ENCODE data around the gene KCNQ5. TPM values are rescaled to one million over a fixed set of nuclear protein-coding genes. Genes with fewer than 3 reads are reported as not detected.

The KCNQ5 gene
- total RNA-seq, 4 donors from 2014 or later: 0.21 to 1.1 (median 0.59) TPM; not detected in 1

GRCh38 chr6:72939004-72939403, 317.1 kb downstream of the KCNQ5 start:
- no peaks in the 10 kb centered on the region for H3K9me3 ChIP-seq
- H3K27me3 ChIP-seq: no peaks in the 10 kb centered on the region
- no peaks in the 10 kb centered on the region for H3K36me3 ChIP-seq
- TF ChIP-seq EP300 (IDR thresholded peaks at IDR 0.05) (no peak), CTCF (IDR thresholded peaks at IDR 0.05) (no peak), POLR2A (IDR thresholded peaks at IDR 0.05) (no peak)
- H3K4me3 ChIP-seq: no peak overlapping the region
- H3K27ac ChIP-seq: no peak overlapping the region
- 88 to 92% methylated on average over 8 of the region's 8 CpGs for WGBS, 2 donors
- H3K4me1 ChIP-seq: no peaks in the 10 kb centered on the region
- DNase-seq (ENCODE audit: low spot score in 2 of 2): no peak

GRCh38 chr6:72940265-72940664, 318.4 kb downstream of the KCNQ5 start:
- no peaks in the 10 kb centered on the region for H3K27me3 ChIP-seq
- no peak overlapping the region for H3K4me3 ChIP-seq
- no peaks in the 10 kb centered on the region for H3K9me3 ChIP-seq
- H3K36me3 ChIP-seq: no peaks in the 10 kb centered on the region
- TF ChIP-seq EP300 (IDR thresholded peaks at IDR 0.05) (no peak), POLR2A (IDR thresholded peaks at IDR 0.05) (no peak), CTCF (IDR thresholded peaks at IDR 0.05) (no peak)
- WGBS, 2 donors: 96 to 97% methylated on average over 7 of the region's 7 CpGs
- no peak for DNase-seq (ENCODE audit: low spot score in 2 of 2)
- no peak overlapping the region for H3K27ac ChIP-seq
- no peaks in the 10 kb centered on the region for H3K4me1 ChIP-seq

- Histone ChIP-seq H3K27me3 (no peaks in the 10 kb centered on the region), H3K27ac (no peak overlapping the region), H3K4me3 (no peak overlapping the region), H3K4me1 (no peaks in the 10 kb centered on the region), H3K36me3 (no peaks in the 10 kb centered on the region), H3K9me3 (no peaks in the 10 kb centered on the region)
- WGBS, 2 donors: 40 to 78% methylated on average over 1 of the region's 1 CpG
- DNase-seq (ENCODE audit: low spot score in 2 of 2): no peak
- TF ChIP-seq EP300 (IDR thresholded peaks at IDR 0.05): no peak
- TF ChIP-seq CTCF (IDR thresholded peaks at IDR 0.05): no peak
- no peak for TF ChIP-seq POLR2A (IDR thresholded peaks at IDR 0.05)
These were observed 319.4 kb downstream of the KCNQ5 start for GRCh38 chr6:72941263-72941662.

GRCh38 chr6:72941751-72942150, 319.9 kb downstream of the KCNQ5 start:
- 44 to 62% methylated on average over 1 of the region's 1 CpG for WGBS, 2 donors

GRCh38 chr6:72943699-72944098, 321.8 kb downstream of the KCNQ5 start:
- Histone ChIP-seq H3K4me3 (no peak overlapping the region), H3K9me3 (no peaks in the 10 kb centered on the region), H3K27ac (no peak overlapping the region), H3K36me3 (no peaks in the 10 kb centered on the region), H3K27me3 (no peaks in the 10 kb centered on the region), H3K4me1 (no peaks in the 10 kb centered on the region)
- no peak for DNase-seq (ENCODE audit: low spot score in 2 of 2)
- 86 to 95% methylated on average over 1 of the region's 1 CpG for WGBS, 2 donors
- TF ChIP-seq CTCF (IDR thresholded peaks at IDR 0.05): no peak
- no peak for TF ChIP-seq POLR2A (IDR thresholded peaks at IDR 0.05)
- TF ChIP-seq EP300 (IDR thresholded peaks at IDR 0.05): no peak

More at GRCh38 chr6:72941751-72942150, 319.9 kb downstream of the KCNQ5 start:
- no peaks in the 10 kb centered on the region for H3K36me3 ChIP-seq
- H3K4me1 ChIP-seq: no peaks in the 10 kb centered on the region
- no peak overlapping the region for H3K27ac ChIP-seq
- no peaks in the 10 kb centered on the region for H3K27me3 ChIP-seq
- no peaks in the 10 kb centered on the region for H3K9me3 ChIP-seq
- no peak overlapping the region for H3K4me3 ChIP-seq
- TF ChIP-seq POLR2A (IDR thresholded peaks at IDR 0.05) (no peak), EP300 (IDR thresholded peaks at IDR 0.05) (no peak), CTCF (IDR thresholded peaks at IDR 0.05) (no peak)
- DNase-seq (ENCODE audit: low spot score in 2 of 2): no peak
